Central memory CD8-positive, alpha-beta T cell (primary cell): ENCODE measurements around the gene DVL3.

ENCODE experiments used
- ATAC-seq: fragments of 150-1000 bp; cut with Tn5 transposase; replicated peaks from 2 replicates; pipeline ENCODE4 v1.10.0; 2022; ENCODE audit warnings: mild to moderate bottlenecking, moderate FRiP score, moderate number of reproducible peaks; ENCODE audit not compliant: poor library complexity, severe bottlenecking; ENCODE audit errors: extremely low read depth
- DNase-seq, 2 donors: peaks; one replicate each; pipeline ENCODE4 v3.0.0; 2021; ENCODE audit warnings: low spot score in 2 of 2
- H3K27ac Mint-ChIP-seq: one replicate; pipeline ENCODE4 v1.8.0; 2022; ENCODE audit warnings: low read depth, mild to moderate bottlenecking, moderate library complexity, mixed read lengths
- H3K27me3 Mint-ChIP-seq: one replicate; pipeline ENCODE4 v1.8.0; 2022; ENCODE audit warnings: mixed read lengths
- H3K36me3 Mint-ChIP-seq: one replicate; pipeline ENCODE4 v1.8.0; 2022; ENCODE audit warnings: mild to moderate bottlenecking, moderate library complexity, mixed read lengths; ENCODE audit not compliant: insufficient read depth
- H3K4me1 Mint-ChIP-seq: one replicate; pipeline ENCODE4 v1.8.0; 2022; ENCODE audit warnings: mixed read lengths
- H3K4me3 Mint-ChIP-seq: one replicate; pipeline ENCODE4 v1.8.0; 2022; ENCODE audit warnings: mild to moderate bottlenecking, moderate library complexity, mixed read lengths
- H3K9me3 Mint-ChIP-seq: one replicate; pipeline ENCODE4 v1.8.0; 2022; ENCODE audit warnings: mixed read lengths

DVL3 gene

GRCh38 chr3:184211297-184211696 lies 56.1 kb downstream of the DVL3 start:
- no peaks in the 10 kb centered on the region for H3K4me1 Mint-ChIP-seq
- no peaks in the 10 kb centered on the region for H3K36me3 Mint-ChIP-seq
- peaks cover 16% of the 10 kb centered on the region for H3K27me3 Mint-ChIP-seq
- H3K4me3 Mint-ChIP-seq, result no peak overlapping the region
- ATAC-seq (no peak), DNase-seq (no peak)
- no peak overlapping the region for H3K27ac Mint-ChIP-seq
- H3K9me3 Mint-ChIP-seq, result no peaks in the 10 kb centered on the region

DNA sequence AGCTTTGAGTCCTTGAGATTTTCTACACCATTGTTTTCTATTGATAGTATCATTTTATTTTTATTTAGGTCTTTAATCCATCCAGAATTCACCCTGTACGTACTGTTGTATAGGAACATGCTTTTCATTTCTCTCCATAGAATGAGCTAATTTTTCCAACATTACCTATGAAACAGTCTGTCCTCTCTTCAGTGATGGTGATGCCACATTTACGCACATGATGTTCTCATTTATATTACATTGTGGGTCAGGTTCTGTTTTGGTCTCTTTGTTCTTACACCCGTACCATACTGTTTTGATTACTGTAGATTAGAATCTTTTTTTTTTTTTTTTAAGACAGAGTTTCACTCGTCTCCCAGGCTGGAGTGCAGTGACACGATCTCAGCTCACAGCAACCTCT lies 56.5 kb downstream of the DVL3 start:
- Mint-ChIP-seq H3K4me3 (no peak overlapping the region), H3K4me1 (no peaks in the 10 kb centered on the region), H3K36me3 (no peaks in the 10 kb centered on the region), H3K27ac (no peak overlapping the region), H3K9me3 (no peaks in the 10 kb centered on the region), H3K27me3 (peaks cover 11% of the 10 kb centered on the region)
- DNase-seq, result no peak
- no peak for ATAC-seq

GRCh38 chr3:184218814-184219213 lies 63.6 kb downstream of the DVL3 start:
- no peak overlapping the region for H3K27ac Mint-ChIP-seq
- ATAC-seq (no peak), DNase-seq (no peak)
- no peaks in the 10 kb centered on the region for H3K4me1 Mint-ChIP-seq
- peaks cover 2% of the 10 kb centered on the region for H3K36me3 Mint-ChIP-seq
- H3K4me3 Mint-ChIP-seq, result no peak overlapping the region
- H3K9me3 Mint-ChIP-seq, result no peaks in the 10 kb centered on the region
- peaks cover 20% of the 10 kb centered on the region for H3K27me3 Mint-ChIP-seq

DNA sequence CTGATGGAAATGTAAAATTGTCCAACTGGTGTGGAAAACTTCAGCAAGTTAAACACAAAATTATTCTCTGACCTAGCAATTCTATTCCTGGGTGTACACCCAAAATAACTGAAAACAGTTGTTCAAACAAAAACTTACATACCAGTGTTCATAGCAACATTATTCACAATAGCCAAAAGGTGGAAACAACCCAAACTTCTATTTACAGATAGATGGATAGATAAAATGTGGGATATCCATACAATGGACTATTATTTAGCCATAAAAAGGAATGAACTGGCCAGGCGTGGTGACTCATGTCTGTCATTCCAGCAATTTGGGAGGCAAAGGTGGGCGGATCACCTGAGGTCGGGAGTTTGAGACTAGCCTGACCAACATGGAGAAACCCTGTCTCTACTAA lies 67.3 kb downstream of the DVL3 start:
- peaks cover 2% of the 10 kb centered on the region for H3K36me3 Mint-ChIP-seq

More for the DNA sequence above, 67.3 kb downstream of the DVL3 start:
- Mint-ChIP-seq H3K27me3 (peaks cover 48% of the 10 kb centered on the region), H3K9me3 (no peaks in the 10 kb centered on the region), H3K4me1 (no peaks in the 10 kb centered on the region), H3K4me3 (no peak overlapping the region), H3K27ac (no peak overlapping the region)
- ATAC-seq (no peak), DNase-seq (no peak)
